ENCODE measurements around the gene ZNF836.

DNA sequence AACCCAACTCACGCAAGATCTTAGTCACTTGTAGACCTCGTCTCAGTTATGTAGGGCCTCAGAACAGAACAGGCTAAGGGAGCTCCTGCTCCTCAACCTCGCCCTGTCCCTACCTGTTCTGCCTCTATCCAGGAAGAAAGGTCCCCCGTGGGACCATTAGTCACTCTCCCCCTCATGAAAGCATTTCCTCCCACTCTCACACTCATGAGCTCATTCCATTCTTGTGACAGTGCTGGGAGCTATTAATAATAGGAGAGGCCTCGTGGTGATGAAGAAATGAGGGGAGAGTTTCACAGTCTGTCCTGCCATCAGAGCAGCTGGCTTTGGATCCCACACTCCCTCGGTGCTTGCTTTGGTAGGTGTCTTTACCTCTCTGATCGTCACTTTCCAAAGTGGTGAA, 28.6 kb upstream of the ZNF836 start:
- TF ChIP-seq, protein P1, sequence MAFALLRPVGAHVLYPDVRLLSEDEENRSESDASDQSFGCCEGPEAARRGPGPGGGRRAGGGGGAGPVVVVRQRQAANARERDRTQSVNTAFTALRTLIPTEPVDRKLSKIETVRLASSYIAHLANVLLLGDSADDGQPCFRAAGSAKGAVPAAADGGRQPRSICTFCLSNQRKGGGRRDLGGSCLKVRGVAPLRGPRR (CRISPR knock-in tag; IDR thresholded peaks at IDR 0.05) = no peak
- TF ChIP-seq NRF1 (conservative IDR thresholded peaks at IDR 0.05 in 1 of 2, IDR thresholded peaks at IDR 0.05 in 1 of 2) (no peak), POLR2AphosphoS5 (IDR thresholded peaks at IDR 0.05; ENCODE audit: control insufficient read depth, insufficient read depth, low read depth, low read length) (no peak), HMG20B (CRISPR knock-in tag; IDR thresholded peaks at IDR 0.05) (no peak), ZNF79 (CRISPR knock-in tag; IDR thresholded peaks at IDR 0.05; ENCODE audit: low read depth) (no peak), CTBP1 (IDR thresholded peaks at IDR 0.05; ENCODE audit: borderline replicate concordance) (no peak), ZNF511 (CRISPR knock-in tag; IDR thresholded peaks at IDR 0.05) (no peak), SAFB (IDR thresholded peaks at IDR 0.05; ENCODE audit: borderline replicate concordance, low read depth, low read length) (no peak), EZH2 (IDR thresholded peaks at IDR 0.05; ENCODE audit: borderline replicate concordance, low read depth, low read length) (no peak), NFE2L1 (tag; IDR thresholded peaks at IDR 0.05; ENCODE audit: borderline replicate concordance, low read depth) (no peak)
- TF ChIP-seq, protein P2, sequence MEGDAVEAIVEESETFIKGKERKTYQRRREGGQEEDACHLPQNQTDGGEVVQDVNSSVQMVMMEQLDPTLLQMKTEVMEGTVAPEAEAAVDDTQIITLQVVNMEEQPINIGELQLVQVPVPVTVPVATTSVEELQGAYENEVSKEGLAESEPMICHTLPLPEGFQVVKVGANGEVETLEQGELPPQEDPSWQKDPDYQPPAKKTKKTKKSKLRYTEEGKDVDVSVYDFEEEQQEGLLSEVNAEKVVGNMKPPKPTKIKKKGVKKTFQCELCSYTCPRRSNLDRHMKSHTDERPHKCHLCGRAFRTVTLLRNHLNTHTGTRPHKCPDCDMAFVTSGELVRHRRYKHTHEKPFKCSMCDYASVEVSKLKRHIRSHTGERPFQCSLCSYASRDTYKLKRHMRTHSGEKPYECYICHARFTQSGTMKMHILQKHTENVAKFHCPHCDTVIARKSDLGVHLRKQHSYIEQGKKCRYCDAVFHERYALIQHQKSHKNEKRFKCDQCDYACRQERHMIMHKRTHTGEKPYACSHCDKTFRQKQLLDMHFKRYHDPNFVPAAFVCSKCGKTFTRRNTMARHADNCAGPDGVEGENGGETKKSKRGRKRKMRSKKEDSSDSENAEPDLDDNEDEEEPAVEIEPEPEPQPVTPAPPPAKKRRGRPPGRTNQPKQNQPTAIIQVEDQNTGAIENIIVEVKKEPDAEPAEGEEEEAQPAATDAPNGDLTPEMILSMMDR (IDR thresholded peaks at IDR 0.05 in 2 of 3, conservative IDR thresholded peaks at IDR 0.05 in 1 of 3; ENCODE audit: insufficient read depth in 2 of 3, low read depth in 1 of 3, low read length in 3 of 3) = no peak

Data from K562 (cell line).